DMS 273 (cell line): ENCODE data around the gene ZC2HC1B.
A peak's percentile ranks its signal among the peaks of the same experiment; 100 is the strongest.

Experiments used
- DNase-seq: peaks from one replicate; lab custom pipeline; 2025; ENCODE audit not compliant: unreplicated experiment; lab: John Stamatoyannopoulos, UW

Gene ZC2HC1B

DNA sequence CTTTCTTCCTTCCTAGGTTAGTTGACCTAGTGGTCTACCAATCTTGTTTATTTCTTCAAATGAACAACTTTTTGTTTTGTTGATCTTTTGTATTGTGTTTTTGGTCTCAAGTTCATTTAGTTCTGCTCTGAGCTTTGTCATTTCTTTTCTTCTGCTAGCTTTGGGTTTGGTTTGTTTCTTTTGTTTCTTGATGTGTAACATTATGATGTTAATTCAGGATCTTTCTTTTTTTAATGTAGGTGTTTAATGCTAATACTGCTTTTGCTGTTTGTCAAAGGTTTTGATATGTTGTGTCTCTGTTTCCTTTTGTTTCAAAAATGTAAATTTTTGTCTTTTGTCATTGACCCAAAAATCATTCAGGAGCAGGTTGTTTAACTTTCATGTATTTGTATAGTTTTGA is 65.7 kb downstream of the ZC2HC1B start:
- no peak for DNase-seq

DNA sequence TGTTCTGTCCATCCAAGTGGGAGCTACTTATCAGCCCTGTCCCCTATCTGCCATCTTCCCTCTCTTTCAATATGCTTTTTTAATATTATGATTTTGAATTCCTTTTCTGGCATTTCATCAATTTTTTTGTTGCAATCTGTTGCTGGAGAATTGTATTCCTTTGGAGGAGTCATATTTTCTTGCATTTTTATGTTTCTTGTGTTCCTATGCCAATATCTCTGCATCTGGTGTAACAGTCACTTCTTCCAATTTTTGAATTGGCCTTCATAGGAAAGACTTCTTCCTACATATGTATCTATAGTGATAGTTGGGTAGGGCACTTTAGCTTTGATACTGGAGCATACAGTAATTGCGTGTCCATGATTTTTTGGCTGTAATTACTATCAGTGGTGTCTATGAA is 70.1 kb downstream of the ZC2HC1B start:
- no peak for DNase-seq

- DNase-seq, result no peak
Observed at GRCh38 chr6:143934867-143935266, 70.6 kb downstream of the ZC2HC1B start.

- no peak for DNase-seq
Observed at GRCh38 chr6:143936347-143936746, 72.1 kb downstream of the ZC2HC1B start.

DNA sequence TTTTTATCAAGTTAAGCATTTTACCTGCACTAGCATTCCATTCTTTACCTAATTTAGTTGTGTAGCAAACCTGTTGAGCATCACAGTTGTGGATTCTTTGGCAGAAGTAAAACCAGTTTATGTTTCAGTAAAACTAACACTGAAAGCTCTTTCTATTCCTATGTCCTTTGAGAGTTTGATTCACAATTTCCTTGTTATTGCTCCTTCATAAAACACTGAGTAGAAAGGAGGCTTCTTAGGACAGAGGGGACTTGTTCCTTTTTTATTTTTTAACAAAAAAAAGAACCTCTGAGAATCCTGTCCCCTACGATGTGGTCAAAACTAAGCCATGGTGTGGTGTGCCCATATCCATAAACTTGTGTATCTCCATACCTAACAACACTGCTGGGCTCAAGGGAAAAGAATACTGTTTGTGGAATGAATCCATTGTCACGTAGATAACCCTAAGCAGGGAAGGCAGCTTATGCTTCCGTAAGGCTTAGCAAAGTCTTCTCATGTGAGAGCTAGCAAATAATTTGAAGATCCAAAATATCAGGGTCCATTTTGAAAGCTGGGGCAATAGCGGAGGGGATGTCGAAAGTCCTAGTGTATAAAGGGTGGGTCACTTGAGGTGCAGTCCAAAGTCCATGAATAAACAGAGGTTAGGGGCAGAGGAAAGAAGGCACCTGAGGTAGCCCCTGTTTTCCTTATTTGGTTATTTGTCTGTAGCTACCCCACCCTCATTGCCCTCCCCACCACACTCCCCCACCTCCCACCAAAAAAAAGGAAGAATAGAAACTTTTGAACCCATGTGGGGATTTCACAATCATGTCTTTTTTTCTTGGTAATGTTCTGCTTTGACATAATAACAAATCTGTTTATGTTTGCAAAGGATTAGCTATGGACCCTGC is 72.7 kb downstream of the ZC2HC1B start:
- no peak for DNase-seq

DNA sequence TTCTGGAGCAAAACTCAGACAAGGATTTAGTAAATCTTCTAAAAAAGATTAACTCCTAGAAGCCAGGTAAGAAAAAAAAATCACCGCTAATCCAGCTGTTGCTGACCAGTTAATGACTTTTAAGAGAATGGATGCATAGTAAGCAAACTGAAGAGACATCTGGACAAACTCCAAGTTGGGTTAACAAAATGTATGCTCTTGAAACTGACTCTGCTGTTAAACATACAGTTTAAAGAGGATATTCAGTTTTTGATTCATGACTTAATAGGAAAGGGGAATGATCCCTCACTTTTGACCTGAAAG is 73.3 kb downstream of the ZC2HC1B start:
- DNase-seq, result no peak

DNA sequence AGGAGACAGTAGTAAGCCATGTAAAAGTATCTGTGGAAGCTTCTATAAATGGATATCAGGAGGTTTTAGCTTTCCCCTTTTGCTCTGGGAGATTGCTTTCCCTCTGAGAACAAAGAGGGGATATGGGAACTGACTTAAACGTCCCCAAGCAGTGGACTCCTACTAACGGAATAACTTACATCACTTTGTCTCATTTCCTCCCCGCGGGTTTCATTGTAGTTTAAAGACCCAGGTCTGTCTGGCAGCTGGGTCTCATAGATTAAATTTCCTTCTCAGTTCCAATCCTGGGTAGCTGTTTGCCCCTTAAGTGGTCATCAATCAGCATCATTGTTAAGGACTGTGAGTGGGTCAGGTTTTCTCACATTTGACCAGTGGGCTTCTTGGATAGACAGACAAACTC is 75.1 kb downstream of the ZC2HC1B start:
- DNase-seq, result no peak

GRCh38 chr6:143940011-143940597 is 75.8 kb downstream of the ZC2HC1B start:
- peak; percentile 76 for DNase-seq

DNA sequence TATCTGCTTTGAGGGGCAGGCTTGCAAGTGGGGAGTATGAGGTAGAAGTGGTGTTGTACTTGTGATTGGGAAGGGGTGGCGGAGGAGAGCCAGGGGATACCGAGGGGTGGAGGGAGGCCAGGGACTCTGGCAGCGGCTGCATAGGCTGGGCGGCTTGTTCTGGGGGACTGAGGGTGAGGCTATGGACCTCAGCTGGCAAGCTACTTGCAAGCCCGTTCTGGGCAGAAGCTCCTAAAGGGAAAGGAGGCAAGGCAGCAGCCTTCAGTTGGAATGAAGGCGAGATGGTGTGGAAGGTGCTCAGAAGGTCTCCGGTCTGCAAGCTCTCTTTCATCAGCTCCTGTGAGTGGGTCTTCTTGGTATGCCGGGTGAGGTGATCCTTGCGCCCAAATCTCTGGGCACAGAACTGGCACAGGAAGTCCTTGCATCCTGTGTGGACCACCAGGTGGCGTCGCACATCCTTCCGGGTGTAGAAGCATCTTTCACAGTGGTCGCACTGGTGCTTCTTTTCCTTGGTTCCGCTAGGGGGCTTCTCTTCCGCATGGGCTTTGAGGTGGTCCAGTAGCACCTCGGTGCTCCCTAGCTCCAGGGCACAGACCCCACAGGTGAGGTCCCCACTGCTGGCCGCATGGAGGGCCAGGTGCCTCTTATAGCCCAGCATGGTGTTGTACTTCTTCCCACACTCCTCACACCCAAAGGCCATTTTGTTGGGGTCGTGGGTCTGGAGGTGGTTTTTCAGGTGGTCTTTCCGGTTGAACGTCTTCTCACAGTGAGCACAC is 77.8 kb downstream of the ZC2HC1B start:
- peak; percentile 81 for DNase-seq

DNA sequence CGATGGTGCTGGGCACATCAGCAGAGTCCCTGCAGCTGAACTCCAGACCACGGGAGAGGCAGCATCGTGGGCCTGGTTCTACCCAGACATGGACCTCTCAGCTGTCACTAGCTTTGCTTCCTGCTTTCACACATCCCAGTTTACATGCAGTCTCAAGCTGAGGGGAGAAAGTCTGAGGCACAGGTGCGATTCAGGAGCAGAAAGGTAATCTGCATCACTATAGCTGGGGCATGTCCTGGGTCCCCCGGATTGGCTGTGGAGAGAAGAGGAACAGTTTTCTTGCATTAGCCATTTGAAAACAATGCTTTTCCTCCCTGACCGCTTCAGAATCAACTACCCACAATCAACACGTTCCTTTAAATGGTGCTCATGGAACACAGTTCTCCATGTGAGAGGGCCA is 83.9 kb downstream of the ZC2HC1B start:
- no peak for DNase-seq

- no peak for DNase-seq
Observed at GRCh38 chr6:143949535-143949934, 85.3 kb downstream of the ZC2HC1B start.

DNA sequence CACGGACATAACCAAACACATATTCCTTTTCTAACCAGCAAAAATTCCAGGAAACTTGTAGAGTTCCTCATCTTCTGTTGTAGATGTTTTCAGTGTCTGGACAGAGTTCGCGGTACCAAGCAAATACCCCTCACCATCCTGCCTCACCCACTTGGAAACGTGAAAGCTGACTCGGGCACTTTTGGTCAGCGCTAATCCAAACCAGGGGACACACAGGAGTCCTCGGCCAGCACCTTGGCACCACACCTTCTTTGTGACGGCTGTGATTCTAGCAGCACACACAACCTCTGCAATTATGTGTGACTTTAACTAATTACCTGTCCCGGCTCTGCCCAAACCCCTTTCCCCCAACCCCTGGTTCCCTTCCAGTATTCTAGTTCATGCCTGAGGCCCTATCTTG is 85.7 kb downstream of the ZC2HC1B start:
- DNase-seq, result no peak

GRCh38 chr6:143950875-143951274 is 86.6 kb downstream of the ZC2HC1B start:
- DNase-seq, result no peak

GRCh38 chr6:143952060-143952778 is 87.9 kb downstream of the ZC2HC1B start:
- no peak for DNase-seq

- DNase-seq, result no peak
Observed at GRCh38 chr6:143952947-143953701, 88.8 kb downstream of the ZC2HC1B start.

- no peak for DNase-seq
Observed at GRCh38 chr6:143953922-143954321, 89.6 kb downstream of the ZC2HC1B start.

DNA sequence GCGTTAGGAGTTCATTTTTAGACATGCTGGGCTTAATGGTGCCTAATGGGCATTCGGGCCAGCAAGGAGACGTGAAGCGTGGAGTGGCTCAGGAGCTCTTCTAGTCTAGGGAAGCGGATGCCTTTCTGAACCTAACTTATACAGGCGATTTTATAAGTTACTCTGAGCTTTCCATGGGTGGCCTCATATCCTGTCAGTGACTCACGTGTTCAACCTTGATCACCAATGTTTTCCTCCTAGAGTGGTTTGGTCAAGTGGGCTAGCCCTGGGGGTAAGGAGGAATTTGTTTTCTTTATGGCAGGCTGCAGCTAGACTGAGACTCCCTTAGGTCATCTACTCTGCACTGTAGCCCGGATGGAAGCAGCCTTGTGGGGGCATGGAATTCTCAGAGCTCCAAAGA is 91.7 kb downstream of the ZC2HC1B start:
- DNase-seq, result no peak

GRCh38 chr6:143957679-143958274 is 93.5 kb downstream of the ZC2HC1B start:
- DNase-seq, result no peak

GRCh38 chr6:143958839-143959399 is 94.6 kb downstream of the ZC2HC1B start:
- DNase-seq, result no peak

DNA sequence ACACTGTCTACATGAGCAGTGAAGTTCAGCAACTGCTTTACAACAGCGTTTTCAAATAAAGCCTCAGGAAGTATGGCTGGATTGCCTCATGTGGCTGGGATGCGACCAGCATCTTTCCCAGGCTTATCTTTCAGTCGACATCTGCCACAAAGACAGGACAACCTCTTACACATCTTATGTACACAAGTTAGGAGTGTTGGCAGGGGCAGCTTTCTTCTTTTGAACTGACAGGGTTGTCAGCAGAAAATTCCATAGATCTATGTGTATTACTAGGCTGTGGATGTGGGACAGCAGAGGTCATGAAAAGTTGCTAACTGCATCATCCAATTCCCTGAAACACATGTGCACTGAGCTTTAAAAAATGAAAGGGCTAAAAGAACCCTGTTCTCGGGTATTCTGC is 95.7 kb downstream of the ZC2HC1B start:
- no peak for DNase-seq
